ENCODE measurements around the gene SH3BGRL.

Gene SH3BGRL

DNA sequence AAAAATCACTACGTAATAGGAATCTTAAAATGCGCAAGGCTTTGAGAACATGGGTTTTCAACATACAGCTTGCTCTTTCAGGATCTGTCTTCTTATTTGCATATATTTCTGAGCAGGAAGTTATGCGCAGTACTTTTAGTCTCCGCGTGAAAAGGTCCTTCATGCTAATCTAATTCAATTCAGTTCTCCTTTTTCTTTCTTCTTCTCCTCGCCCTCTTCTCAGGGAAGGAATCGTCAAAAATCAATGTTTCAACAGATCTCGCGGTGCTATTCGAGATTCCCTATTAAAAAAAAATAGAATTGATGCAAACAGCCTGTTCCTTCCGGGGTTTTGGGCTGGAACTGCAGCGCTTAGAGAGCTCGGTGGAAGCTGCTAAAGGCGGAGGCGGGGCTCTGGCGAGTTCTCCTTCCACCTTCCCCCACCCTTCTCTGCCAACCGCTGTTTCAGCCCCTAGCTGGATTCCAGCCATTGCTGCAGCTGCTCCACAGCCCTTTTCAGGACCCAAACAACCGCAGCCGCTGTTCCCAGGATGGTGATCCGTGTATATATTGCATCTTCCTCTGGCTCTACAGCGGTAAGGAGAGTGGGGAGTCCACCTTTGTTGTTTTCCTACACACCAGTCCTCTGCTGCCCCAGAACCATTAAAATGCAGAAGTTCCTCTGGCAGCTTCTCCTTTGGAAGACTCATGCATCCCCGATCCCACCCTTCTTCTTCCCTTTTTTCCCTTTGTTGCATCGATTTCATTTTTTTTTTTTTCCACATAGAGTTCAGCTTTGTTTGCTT lies at the start of gene SH3BGRL, which contains the start of gene HMGN5:
SH3BGRL (plus strand) TSS at position 432 of the 785 bp plus-strand sequence; CDS start at position 531, 99 bp downstream.
HMGN5 (minus strand) TSS at position 243 of the 785 bp plus-strand sequence. CDS start 80,364 bp downstream, outside the sequence.
- Histone ChIP-seq H3K27me3 (peaks cover 43% of the 10 kb centered on the region), H3K4me2 (peak within 1 kb of the TSS; percentile 72), H3K27ac (peak within 1 kb of the TSS; percentile 74), H3K4me1 (no peaks in the 10 kb centered on the region), H3K36me3 (no peaks in the 10 kb centered on the region), H3K9ac (peak within 1 kb of the TSS; percentile 78), H4K20me1 (no peaks in the 10 kb centered on the region), H3K4me3 (peak within 1 kb of the TSS; percentile 72), H3K9me3 (peaks cover 5% of the 10 kb centered on the region; the same call in 1 of the 2 replicates)
- no peak for TF ChIP-seq Cebpa-rat (IDR thresholded peaks at IDR 0.05)

DNA sequence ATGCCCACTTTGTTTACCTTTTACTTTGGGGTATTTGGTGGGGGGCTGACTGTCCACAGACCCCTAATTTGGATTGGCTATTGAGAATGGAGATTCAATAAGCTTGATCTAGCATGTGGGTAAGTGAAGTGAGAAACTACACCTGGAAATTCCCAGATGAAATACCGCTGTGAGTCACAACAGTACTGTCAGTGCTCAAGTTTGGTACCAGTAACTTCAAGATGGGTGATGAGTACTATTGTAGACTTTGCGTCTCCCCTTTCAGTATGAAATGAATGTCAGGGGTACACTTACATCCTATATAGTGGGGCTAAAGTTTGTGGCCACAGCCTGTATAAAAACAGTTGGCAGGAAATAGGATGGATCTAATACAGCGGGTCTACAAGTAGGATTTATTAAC lies 33.5 kb upstream of the SH3BGRL start:
- no peak overlapping the region for H3K4me3 ChIP-seq
- no peaks in the 10 kb centered on the region for H3K9me3 ChIP-seq
- no peak overlapping the region for H3K9ac ChIP-seq
- H4K20me1 ChIP-seq = no peaks in the 10 kb centered on the region
- no peaks in the 10 kb centered on the region for H3K4me1 ChIP-seq
- H3K4me2 ChIP-seq = no peak overlapping the region
- H3K27me3 ChIP-seq = peaks cover 52% of the 10 kb centered on the region
- no peak for TF ChIP-seq Cebpa-rat (IDR thresholded peaks at IDR 0.05)
- H3K36me3 ChIP-seq = no peaks in the 10 kb centered on the region
- H3K27ac ChIP-seq = no peak overlapping the region

GRCh38 chrX:81174286-81174685 lies 27.6 kb upstream of the SH3BGRL start:
- Histone ChIP-seq H3K9ac (no peak overlapping the region), H3K4me2 (no peak overlapping the region), H4K20me1 (no peaks in the 10 kb centered on the region), H3K4me1 (no peaks in the 10 kb centered on the region), H3K36me3 (no peaks in the 10 kb centered on the region), H3K9me3 (no peaks in the 10 kb centered on the region), H3K4me3 (no peak overlapping the region), H3K27me3 (peaks cover 34% of the 10 kb centered on the region), H3K27ac (no peak overlapping the region)
- TF ChIP-seq Cebpa-rat (IDR thresholded peaks at IDR 0.05) = no peak

- TF ChIP-seq Cebpa-rat (IDR thresholded peaks at IDR 0.05) = no peak
- Histone ChIP-seq H3K9me3 (0 out of 2 replicates have a peak, but pooled peaks cover 5% of the 10 kb centered on the region), H3K4me2 (no peak overlapping the region), H3K4me1 (no peaks in the 10 kb centered on the region), H3K27ac (no peak overlapping the region), H3K4me3 (no peak overlapping the region), H3K36me3 (no peaks in the 10 kb centered on the region), H4K20me1 (no peaks in the 10 kb centered on the region), H3K9ac (no peak overlapping the region), H3K27me3 (peaks cover 30% of the 10 kb centered on the region)
Measured at GRCh38 chrX:81195259-81195658, 6.6 kb upstream of the SH3BGRL start.

- Histone ChIP-seq H3K27me3 (peaks cover 30% of the 10 kb centered on the region), H3K9me3 (0 out of 2 replicates have a peak, but pooled peaks cover 5% of the 10 kb centered on the region), H3K4me1 (no peaks in the 10 kb centered on the region), H3K27ac (no peak overlapping the region), H3K36me3 (no peaks in the 10 kb centered on the region), H3K4me2 (no peak overlapping the region), H3K4me3 (no peak overlapping the region), H4K20me1 (no peaks in the 10 kb centered on the region), H3K9ac (no peak overlapping the region)
- no peak for TF ChIP-seq Cebpa-rat (IDR thresholded peaks at IDR 0.05)
Measured at GRCh38 chrX:81195712-81196111, 6.2 kb upstream of the SH3BGRL start.

- peak overlapping the region; percentile 72 for H3K4me3 ChIP-seq
- peak overlapping the region; percentile 78 for H3K9ac ChIP-seq
- H3K9me3 ChIP-seq = peaks cover 5% of the 10 kb centered on the region; the same call in 1 of the 2 replicates
- H3K36me3 ChIP-seq = no peaks in the 10 kb centered on the region
- H3K4me1 ChIP-seq = no peaks in the 10 kb centered on the region
- no peaks in the 10 kb centered on the region for H4K20me1 ChIP-seq
- TF ChIP-seq Cebpa-rat (IDR thresholded peaks at IDR 0.05) = no peak
- peak overlapping the region; percentile 74 for H3K27ac ChIP-seq
- H3K27me3 ChIP-seq = peaks cover 43% of the 10 kb centered on the region
- peak overlapping the region; percentile 72 for H3K4me2 ChIP-seq
Measured at GRCh38 chrX:81201071-81201470, 831 bp upstream of the SH3BGRL start.

DNA sequence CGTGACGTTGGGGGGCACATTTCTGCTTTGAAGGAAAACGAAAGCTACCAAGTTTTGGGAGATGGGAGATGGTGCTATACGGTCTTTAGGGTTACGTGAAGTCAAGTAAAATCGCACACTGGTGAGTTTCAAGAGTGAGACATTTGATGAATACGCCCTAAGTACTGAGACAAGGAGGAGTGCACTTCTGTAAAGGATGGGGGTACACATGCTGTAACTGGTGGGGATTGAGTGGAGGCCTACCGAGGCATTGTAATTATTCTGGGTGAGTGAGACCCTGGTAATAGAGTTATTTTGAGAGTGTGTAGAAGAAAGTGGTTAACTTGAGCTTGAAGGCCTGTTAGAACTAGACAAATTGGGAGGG lies 536 bp downstream of the SH3BGRL start:
- Histone ChIP-seq H3K4me1 (no peaks in the 10 kb centered on the region), H3K9me3 (peaks cover 5% of the 10 kb centered on the region; the same call in 1 of the 2 replicates), H3K9ac (peak overlapping the region; percentile 78), H3K4me2 (peak overlapping the region; percentile 72), H3K36me3 (no peaks in the 10 kb centered on the region), H3K27ac (peak overlapping the region; percentile 74), H4K20me1 (0 out of 2 replicates have a peak, but pooled peaks cover under 1% of the 10 kb centered on the region), H3K27me3 (peaks cover 43% of the 10 kb centered on the region), H3K4me3 (peak overlapping the region; percentile 72)
- no peak for TF ChIP-seq Cebpa-rat (IDR thresholded peaks at IDR 0.05)

DNA sequence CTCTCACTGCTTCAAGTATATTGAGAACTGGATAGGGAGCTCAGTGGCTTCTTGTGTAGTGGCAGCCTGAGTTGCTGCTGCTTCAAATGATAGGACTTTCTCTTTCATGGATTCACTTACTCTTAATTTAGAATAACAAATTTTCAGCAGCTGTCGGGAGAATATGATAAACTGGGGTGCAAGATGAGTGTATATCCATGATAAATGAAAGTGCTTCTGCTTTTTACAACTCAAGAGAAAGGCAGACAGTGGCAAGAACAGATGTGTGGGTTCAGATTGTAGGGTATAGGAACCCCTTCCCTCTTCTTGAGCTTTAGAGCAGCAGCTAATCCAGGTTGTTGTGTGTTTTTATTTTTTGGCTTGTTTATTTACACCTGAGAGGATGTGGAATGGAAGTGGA lies 1.0 kb downstream of the SH3BGRL start:
- H3K9ac ChIP-seq = peak overlapping the region; percentile 78
- peak overlapping the region; percentile 72 for H3K4me2 ChIP-seq
- TF ChIP-seq Cebpa-rat (IDR thresholded peaks at IDR 0.05) = no peak
- peak overlapping the region; percentile 74 for H3K27ac ChIP-seq
- H3K27me3 ChIP-seq = peaks cover 43% of the 10 kb centered on the region
- H4K20me1 ChIP-seq = 0 out of 2 replicates have a peak, but pooled peaks cover 6% of the 10 kb centered on the region
- peaks cover 5% of the 10 kb centered on the region; the same call in 1 of the 2 replicates for H3K9me3 ChIP-seq
- H3K36me3 ChIP-seq = no peaks in the 10 kb centered on the region
- no peaks in the 10 kb centered on the region for H3K4me1 ChIP-seq
- H3K4me3 ChIP-seq = peak overlapping the region; percentile 72

- no peaks in the 10 kb centered on the region for H3K4me1 ChIP-seq
- no peak for TF ChIP-seq Cebpa-rat (IDR thresholded peaks at IDR 0.05)
- H3K4me3 ChIP-seq = no peak overlapping the region
- H3K4me2 ChIP-seq = no peak overlapping the region
- H3K9ac ChIP-seq = no peak overlapping the region
- H3K36me3 ChIP-seq = peaks cover 11% of the 10 kb centered on the region; the same call in 1 of the 2 replicates
- no peak overlapping the region for H3K27ac ChIP-seq
- peaks cover 5% of the 10 kb centered on the region; the same call in 1 of the 2 replicates for H3K9me3 ChIP-seq
- 0 out of 2 replicates have a peak, but pooled peaks cover 16% of the 10 kb centered on the region for H4K20me1 ChIP-seq
- peaks cover 51% of the 10 kb centered on the region for H3K27me3 ChIP-seq
Measured at GRCh38 chrX:81205551-81205950, 3.6 kb downstream of the SH3BGRL start.

- H3K36me3 ChIP-seq = peaks cover 20% of the 10 kb centered on the region; the same call in 1 of the 2 replicates
- 0 out of 2 replicates have a peak, but pooled peaks cover 16% of the 10 kb centered on the region for H4K20me1 ChIP-seq
- TF ChIP-seq Cebpa-rat (IDR thresholded peaks at IDR 0.05) = no peak
- no peak overlapping the region for H3K4me3 ChIP-seq
- no peak overlapping the region for H3K9ac ChIP-seq
- H3K4me1 ChIP-seq = no peaks in the 10 kb centered on the region
- no peak overlapping the region for H3K4me2 ChIP-seq
- no peak overlapping the region for H3K27ac ChIP-seq
- peaks cover 46% of the 10 kb centered on the region for H3K27me3 ChIP-seq
- H3K9me3 ChIP-seq = peaks cover 5% of the 10 kb centered on the region; the same call in 1 of the 2 replicates
Measured at GRCh38 chrX:81206476-81206875, 4.6 kb downstream of the SH3BGRL start.

Measured in BLaER1 (cell line).